H1 (cell line): ENCODE measurements around the gene RERE. TPM values are rescaled to one million over a fixed set of nuclear protein-coding genes. Genes with fewer than 3 reads are reported as not detected.
A peak's percentile ranks its signal among the peaks of the same experiment; 100 is the strongest.

Experiments used
- CTCF ChIA-PET: fragments of 300-600 bp; sonication (Branson Sonifier 250); formaldehyde crosslinking; loops from one replicate; lab custom pipeline; 2021; ENCODE audit not compliant: partially characterized antibody; lab: Charles Lee
- POLR2A ChIA-PET: fragments of 300-600 bp; sonication (Branson Sonifier 250); formaldehyde crosslinking; loops from one replicate; lab custom pipeline; 2021; ENCODE audit warnings: inconsistent platforms; ENCODE audit not compliant: partially characterized antibody; lab: Charles Lee
- DNase-seq, 2 experiments: peaks; one replicate each; pipeline versions ENCODE4 v3.0.0 to v3.0.0-alpha.2; 2010 to 2022; ENCODE audit warnings: low spot score in 2 of 2, low read depth in 1 of 2, mixed read lengths in 1 of 2
- FAIRE-seq: peaks from 2 replicates; lab custom pipeline; 2011; peaks lifted over from hg19 to GRCh38; lab: Jason Lieb, UNC
- H2AFZ ChIP-seq: 2 replicates; pipeline ENCODE4 v1.8.1; 2012; ENCODE audit warnings: low read length, inconsistent platforms
- H2AK5ac ChIP-seq: 2 replicates; pipeline ENCODE4 v1.6.1; 2013; ENCODE audit warnings: low read depth, low read length
- H2BK120ac ChIP-seq: replicated peaks from 2 replicates; pipeline ENCODE3; 2013; ENCODE audit warnings: low read depth, low read length, inconsistent platforms
- H2BK12ac ChIP-seq: 2 replicates; pipeline ENCODE4 v1.6.1; 2013; ENCODE audit warnings: low read depth, low read length
- H2BK15ac ChIP-seq: 2 replicates; pipeline ENCODE4 v1.6.1; 2013; ENCODE audit warnings: low read length
- H2BK20ac ChIP-seq: 2 replicates; pipeline ENCODE4 v1.6.1; 2013; ENCODE audit warnings: low read length
- H2BK5ac ChIP-seq: 2 replicates; pipeline ENCODE4 v1.6.1; 2013; ENCODE audit warnings: low read depth, low read length
- H3K14ac ChIP-seq: 2 replicates; pipeline ENCODE4 v1.6.1; 2013; ENCODE audit warnings: inconsistent platforms; ENCODE audit not compliant: insufficient read length
- H3K18ac ChIP-seq: 2 replicates; pipeline ENCODE4 v1.6.1; 2013; ENCODE audit warnings: low read length; ENCODE audit errors: extremely low read depth
- H3K23ac ChIP-seq: 2 replicates; pipeline ENCODE4 v1.6.1; 2013; ENCODE audit warnings: inconsistent platforms; ENCODE audit not compliant: insufficient read length
- H3K23me2 ChIP-seq: 2 replicates; pipeline ENCODE4 v1.6.1; 2013; ENCODE audit warnings: low read depth, low read length
- H3K27ac ChIP-seq: 2 replicates; pipeline ENCODE4 v1.6.1; 2011; ENCODE audit warnings: low read depth, low read length, inconsistent platforms
- H3K27me3 ChIP-seq, 4 experiments: replicated peaks in 1 of 4; 1 replicate in 1 of 4; 2 replicates in 3 of 4; pipeline versions ENCODE4 v1.6.1 to v1.8.1; 2011 to 2013; ENCODE audit warnings: low read length in 3 of 4, mild to moderate bottlenecking in 3 of 4, inconsistent platforms in 2 of 4, mixed read lengths in 2 of 4, moderate library complexity in 1 of 4; ENCODE audit not compliant: control insufficient read depth in 3 of 4, insufficient read depth in 3 of 4; ENCODE audit errors: extremely low read depth in 1 of 4
- H3K36me3 ChIP-seq, 4 experiments: 2 replicates each; pipeline versions ENCODE4 v1.6.1 to v1.8.1; 2011 to 2013; ENCODE audit warnings: mild to moderate bottlenecking in 4 of 4, low read length in 3 of 4, moderate library complexity in 2 of 4, control low read depth in 1 of 4, inconsistent platforms in 1 of 4; ENCODE audit not compliant: insufficient read depth in 4 of 4, control insufficient read depth in 2 of 4
- H3K4ac ChIP-seq: replicated peaks from 2 replicates; pipeline ENCODE3; 2013; ENCODE audit warnings: low read length, low read depth, mixed read lengths, inconsistent platforms; ENCODE audit not compliant: insufficient read length
- H3K4me1 ChIP-seq, 4 experiments: replicated peaks in 1 of 4; 1 replicate in 1 of 4; 2 replicates in 3 of 4; pipeline versions ENCODE4 v1.6.1 to v1.8.1; 2011 to 2013; ENCODE audit warnings: low read length in 3 of 4, inconsistent platforms in 2 of 4, mixed read lengths in 1 of 4; ENCODE audit not compliant: insufficient read depth in 4 of 4, control insufficient read depth in 3 of 4
- H3K4me2 ChIP-seq, 2 experiments: 2 replicates each; pipeline versions ENCODE4 v1.6.1 to v1.8.1; 2011 to 2013; ENCODE audit warnings: low read depth in 2 of 2, low read length in 2 of 2, control low read depth in 1 of 2, inconsistent platforms in 1 of 2, mild to moderate bottlenecking in 1 of 2; ENCODE audit not compliant: insufficient read depth in 1 of 2
- H3K4me3 ChIP-seq, 4 experiments: fragments of 200-600, 300-600 bp in 1 of 4; sonication (generic), shearing (Covaris generic), sonication (Bioruptor Twin) in 1 of 4; 2 replicates each; pipeline versions ENCODE4 v1.5.1 to v1.8.1; 2011 to 2016; ENCODE audit warnings: low read length in 4 of 4, low read depth in 3 of 4, control low read depth in 2 of 4, inconsistent platforms in 2 of 4, mild to moderate bottlenecking in 2 of 4, mixed read lengths in 1 of 4, moderate library complexity in 1 of 4; ENCODE audit not compliant: insufficient read depth in 2 of 4; ENCODE audit errors: extremely low read depth in 1 of 4
- H3K56ac ChIP-seq: replicated peaks from 2 replicates; pipeline ENCODE3; 2013; ENCODE audit warnings: low read depth, mild to moderate bottlenecking, mixed read lengths, low read length, inconsistent platforms; ENCODE audit not compliant: insufficient read length
- H3K79me1 ChIP-seq: 2 replicates; pipeline ENCODE4 v1.6.1; 2013; ENCODE audit warnings: low read depth, low read length, control low read depth
- H3K79me2 ChIP-seq, 2 experiments: 2 replicates each; pipeline versions ENCODE4 v1.6.1 to v1.8.1; 2012 to 2013; ENCODE audit warnings: low read length in 2 of 2, mild to moderate bottlenecking in 2 of 2, inconsistent platforms in 1 of 2; ENCODE audit not compliant: insufficient read depth in 2 of 2, control insufficient read depth in 1 of 2
- H3K9ac ChIP-seq, 4 experiments: replicated peaks in 1 of 4; 1 replicate in 1 of 4; 2 replicates in 3 of 4; pipeline versions ENCODE4 v1.6.1 to v1.8.1; 2011 to 2013; ENCODE audit warnings: low read depth in 3 of 4, low read length in 3 of 4, control low read depth in 2 of 4, mild to moderate bottlenecking in 2 of 4, moderate library complexity in 2 of 4, inconsistent platforms in 1 of 4; ENCODE audit errors: extremely low read depth in 1 of 4
- H3K9me3 ChIP-seq, 2 experiments: 2 replicates each; pipeline versions ENCODE4 v1.6.1 to v1.8.1; 2012 to 2013; ENCODE audit warnings: mild to moderate bottlenecking in 2 of 2, moderate library complexity in 2 of 2, control low read depth in 1 of 2, inconsistent platforms in 1 of 2, low read depth in 1 of 2, low read length in 1 of 2, mixed read lengths in 1 of 2; ENCODE audit not compliant: insufficient read depth in 2 of 2
- H4K20me1 ChIP-seq, 2 experiments: replicated peaks in 1 of 2; 2 replicates each; pipeline versions ENCODE3 to v1.8.1; 2011 to 2013; ENCODE audit warnings: inconsistent platforms in 2 of 2, low read length in 2 of 2, mild to moderate bottlenecking in 1 of 2; ENCODE audit not compliant: insufficient read depth in 2 of 2, control insufficient read depth in 1 of 2
- H4K5ac ChIP-seq: 2 replicates; pipeline ENCODE4 v1.6.1; 2013; ENCODE audit warnings: low read length, low read depth, mixed read lengths, inconsistent platforms; ENCODE audit not compliant: insufficient read length
- H4K8ac ChIP-seq: 2 replicates; pipeline ENCODE4 v1.8.0; 2013; ENCODE audit warnings: mild to moderate bottlenecking, moderate library complexity, low read length, inconsistent platforms; ENCODE audit not compliant: insufficient read depth; ENCODE audit errors: extremely low read depth
- H4K91ac ChIP-seq: replicated peaks from 2 replicates; pipeline ENCODE3; 2013; ENCODE audit warnings: low read length, mixed read lengths, inconsistent platforms; ENCODE audit not compliant: insufficient read length
- PHF8 ChIP-seq: fragments of 200-600 bp; sonication (generic); conservative IDR thresholded peaks from 2 replicates; pipeline ENCODE4 v1.7.1; 2012; ENCODE audit warnings: low read depth, mild to moderate bottlenecking, inconsistent platforms, low read length, moderate library complexity
- POLR2A ChIP-seq, 2 experiments: IDR thresholded peaks; 1 replicate in 1 of 2; 2 replicates in 1 of 2; pipeline ENCODE4 v1.6.1; 2011; ENCODE audit warnings: low read depth in 2 of 2, low read length in 2 of 2, mild to moderate bottlenecking in 2 of 2; ENCODE audit errors: control extremely low read depth in 1 of 2
- POLR2AphosphoS5 ChIP-seq: IDR thresholded peaks from 2 replicates; pipeline ENCODE4 v1.6.1; 2011; ENCODE audit warnings: low read depth, low read length
- SP1 ChIP-seq: IDR thresholded peaks from 2 replicates; pipeline ENCODE4 v1.6.1; 2011; ENCODE audit warnings: low read depth, low read length
- WGBS, 2 experiments: shearing (Covaris generic) in 1 of 2; methylation state at CpG; one replicate each; pipeline versions ENCODE4 v1.1.6 to v1.1.7; 2013 to 2015; ENCODE audit warnings: low lambda C conversion rate in 2 of 2, mixed read lengths in 2 of 2, inconsistent platforms in 1 of 2, low coverage in 1 of 2, missing lambda C conversion rate in 1 of 2; ENCODE audit not compliant: insufficient replicate concordance in 2 of 2, insufficient coverage in 1 of 2, insufficient read length in 1 of 2; ENCODE audit errors: extremely low coverage in 1 of 2, missing lambda C conversion rate in 1 of 2; 5-methylcytosine and 5-hydroxymethylcytosine counted together
- polyA plus RNA-seq, 7 experiments: library from polyadenylated mRNA; depleted of rRNA in 3 of 7; stranded (reverse) in 5 of 7; unstranded in 2 of 7; fragments of >200 nt in 5 of 7; fragments of 200-250 nt in 2 of 7; gene quantifications; 1 replicate in 5 of 7; 2 replicates in 1 of 7; 4 replicates in 1 of 7; pipeline versions ENCODE4 v1.2.1 to v1.2.3, GENCODE V29; 2011 to 2013; ENCODE audit warnings: missing spikeins in 2 of 7, mixed read lengths in 2 of 7
- total RNA-seq: library from RNA; stranded (reverse); fragmentation: NEBNext Ultra II Directional; extraction: Animal tissue kit (Norgen Biotek cat#: 25700); gene quantifications from 2 replicates; pipeline ENCODE4 v1.2.1, GENCODE V29; 2021

The RERE gene
- total and polyA plus RNA-seq, 2 of the 8 experiments (the other 6 are each of a cell fraction or from before 2014, with no cell fraction given): 15.3 to 142 TPM

DNA sequence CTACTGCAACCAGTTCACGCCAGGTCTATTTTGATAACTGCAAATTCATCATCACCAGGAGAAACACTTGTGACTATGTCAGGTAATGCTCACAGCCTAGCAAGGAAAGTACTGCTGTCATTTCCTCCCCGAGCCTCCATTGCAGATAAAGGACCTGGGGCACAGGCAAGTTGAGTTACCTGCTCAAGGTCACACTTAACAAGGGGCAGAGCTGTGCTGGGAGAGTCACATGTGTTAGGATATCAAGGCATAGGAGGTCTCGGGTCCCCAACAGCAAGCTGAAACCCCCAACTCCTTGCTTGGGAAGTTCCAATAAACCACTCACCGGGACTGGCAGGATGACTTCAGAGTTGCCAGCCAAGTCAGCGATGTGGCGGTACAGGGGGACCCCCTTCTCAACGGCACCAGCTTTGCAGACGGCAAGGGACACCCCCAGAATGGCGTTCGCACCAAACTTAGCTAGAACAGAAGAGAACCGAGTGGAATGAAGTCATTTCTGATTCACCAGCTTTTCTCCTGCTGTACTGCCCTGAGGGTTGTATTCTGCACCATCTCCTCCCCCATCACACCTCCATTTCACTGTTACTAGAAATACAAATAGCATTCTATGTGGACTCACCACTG is 49.5 kb upstream of the RERE start:
- no peak overlapping the region for H2BK15ac ChIP-seq
- WGBS, 2 experiments: 94% methylated on average over 11 of the region's 11 CpGs; no CpG with 5 or more reads in 1 of the 2 experiments
- H3K18ac ChIP-seq: no peak overlapping the region
- H3K27me3 ChIP-seq: no peaks in the 10 kb centered on the region
- no peak overlapping the region for H2BK120ac ChIP-seq
- no peak overlapping the region for H3K23ac ChIP-seq
- TF ChIP-seq PHF8 (no peak), POLR2A (IDR thresholded peaks at IDR 0.05; ENCODE audit: control extremely low read depth in 1 of 2, low read depth in 2 of 2, low read length in 2 of 2) (peak in 1 of 2 experiments; percentile 53; a peak in 1 of 3 replicates), POLR2AphosphoS5 (peak; percentile 52; the same call in 1 of the 2 replicates), SP1 (peak; percentile 35; the same call in 1 of the 2 replicates)
- H3K36me3 ChIP-seq: peaks cover 75 to 100% (median 94%) of the 10 kb centered on the region in 4 experiments
- H3K4me1 ChIP-seq: peaks cover 0 to 13% (median 4%) of the 10 kb centered on the region in 4 experiments; a peak in 5 of 7 replicates
- H3K27ac ChIP-seq: no peak overlapping the region
- no peak overlapping the region for H3K56ac ChIP-seq
- H2AFZ ChIP-seq: no peak overlapping the region
- peaks cover 4 to 31% of the 10 kb centered on the region in 2 experiments; a peak in 3 of 4 replicates for H3K79me2 ChIP-seq
- no peak overlapping the region for H2BK12ac ChIP-seq
- H3K9ac ChIP-seq: no peak overlapping the region
- no peak for DNase-seq
- ChIA-PET POLR2A (interaction anchor here (0.6 to 39.6 kb wide), 9 partner anchors 3 to 202 kb away, joined by 3 to 880 read pairs (median 4); partner anchors contain the start of gene ENO1), CTCF (interaction anchor here (1.3 to 5.7 kb wide), 6 partner anchors 9 to 77 kb away, joined by 3 to 59 read pairs (median 8); partner anchors contain the start of gene ENO1)
- no peak for FAIRE-seq
- no peak overlapping the region for H4K91ac ChIP-seq
- H2BK5ac ChIP-seq: no peak overlapping the region
- H2AK5ac ChIP-seq: no peak overlapping the region
- H4K20me1 ChIP-seq: peaks cover 39 to 48% of the 10 kb centered on the region in 2 experiments
- H3K79me1 ChIP-seq: peaks cover 8% of the 10 kb centered on the region
- no peak overlapping the region for H3K4ac ChIP-seq
- H3K9me3 ChIP-seq: no peaks in the 10 kb centered on the region
- H3K4me2 ChIP-seq: no peak overlapping the region
- H3K4me3 ChIP-seq: no peak overlapping the region
- no peak overlapping the region for H3K14ac ChIP-seq
- H2BK20ac ChIP-seq: no peak overlapping the region
- no peaks in the 10 kb centered on the region for H3K23me2 ChIP-seq
- H4K5ac ChIP-seq: no peak overlapping the region
- no peak overlapping the region for H4K8ac ChIP-seq
